HepG2 (cell line): ENCODE data around the gene VPS13D. TPM values are rescaled to one million over a fixed set of nuclear protein-coding genes. Genes with fewer than 3 reads are reported as not detected.

Experiments
- ASH2L ChIP-seq: fragments of 300-600, 200-600 bp; sonication (generic); IDR thresholded peaks from 2 replicates; pipeline ENCODE4 v1.7.0; 2017; ENCODE audit warnings: low read depth, mild to moderate bottlenecking, moderate library complexity, mixed read lengths, low read length; ENCODE audit not compliant: insufficient read length
- FLYWCH1 ChIP-seq: sonication (generic); formaldehyde crosslinking; IDR thresholded peaks from 2 replicates; pipeline ENCODE4 v1.8.1; 2023; ENCODE audit warnings: mild to moderate bottlenecking, missing genetic modification reagents
- GATA4 ChIP-seq: sonication (generic); IDR thresholded peaks from 2 replicates; pipeline ENCODE4 v1.6.1; 2016; ENCODE audit warnings: antibody characterized with exemption, low read depth, borderline replicate concordance
- GATAD2A ChIP-seq: IDR thresholded peaks from 2 replicates; pipeline ENCODE4 v1.6.1; 2016
- KMT2B ChIP-seq: IDR thresholded peaks from 2 replicates; pipeline ENCODE4 v1.6.1; 2016; ENCODE audit warnings: missing genetic modification reagents, missing compliant biosample characterization
- MAFF ChIP-seq: IDR thresholded peaks from 2 replicates; pipeline ENCODE4 v1.6.1; 2011; ENCODE audit warnings: low read depth, low read length, improper control_type of control experiment
- POGZ ChIP-seq: sonication (generic); formaldehyde crosslinking; IDR thresholded peaks from 2 replicates; pipeline ENCODE4 v1.4.0; 2020; ENCODE audit warnings: mild to moderate bottlenecking, missing genetic modification reagents
- RARG ChIP-seq: sonication (generic); formaldehyde crosslinking; IDR thresholded peaks from 2 replicates; pipeline ENCODE4 v1.4.0; 2020; ENCODE audit warnings: low read depth, mild to moderate bottlenecking, missing genetic modification reagents
- SOX13 ChIP-seq, 3 experiments: fragments of 450-650 bp in 1 of 3; sonication (generic) in 1 of 3; formaldehyde crosslinking in 1 of 3; IDR thresholded peaks in 2 of 3; conservative IDR thresholded peaks in 1 of 3; 2 replicates each; pipeline versions ENCODE4 v1.5.0 to v1.6.1; 2016 to 2020; ENCODE audit warnings: antibody characterized with exemption in 1 of 3, mild to moderate bottlenecking in 1 of 3, missing compliant biosample characterization in 1 of 3, missing genetic modification reagents in 1 of 3, moderate library complexity in 1 of 3
- ZNF282 ChIP-seq: fragments of 450-650 bp; IDR thresholded peaks from 2 replicates; pipeline ENCODE4 v1.6.1; 2018; ENCODE audit not compliant: partially characterized antibody
- polyA plus RNA-seq, 8 experiments: library from polyadenylated mRNA; depleted of rRNA in 3 of 8; stranded (reverse) in 7 of 8; unstranded in 1 of 8; fragments of >200 nt; fragmentation: Illumina TruSeq in 4 of 8; extraction: Trizol in 4 of 8; gene quantifications; 2 replicates each; pipeline versions ENCODE4 v1.2.1 to v1.2.3, GENCODE V29; 2011 to 2016; ENCODE audit warnings: low read depth in 4 of 8, missing spikeins in 1 of 8, mixed read lengths in 1 of 8; ENCODE audit not compliant: insufficient read depth in 1 of 8
- total RNA-seq, 5 experiments: library from RNA; depleted of rRNA; stranded (reverse); fragments of >200 nt; fragmentation: Illumina TruSeq; extraction: Trizol; gene quantifications; 2 replicates each; pipeline ENCODE4 v1.2.3, GENCODE V29; 2016; ENCODE audit warnings: low read depth in 1 of 5
- TF ChIP-seq, protein P1 (sequence below): sonication (generic); formaldehyde crosslinking; IDR thresholded peaks from 2 replicates; pipeline ENCODE4 v1.4.0; 2020; ENCODE audit warnings: missing genetic modification reagents
- TF ChIP-seq, protein P2 (sequence below), 2 experiments: IDR thresholded peaks; 2 replicates each; pipeline ENCODE4 v1.6.1; 2011 to 2012; ENCODE audit warnings: low read length in 2 of 2, borderline replicate concordance in 1 of 2, low read depth in 1 of 2, mild to moderate bottlenecking in 1 of 2, moderate library complexity in 1 of 2
- TF ChIP-seq, protein P3 (sequence below): sonication (generic); formaldehyde crosslinking; IDR thresholded peaks from 2 replicates; pipeline ENCODE4 v1.5.0; 2020; ENCODE audit warnings: mild to moderate bottlenecking, missing genetic modification reagents
- TF ChIP-seq, protein P4 (sequence below): sonication (generic); formaldehyde crosslinking; IDR thresholded peaks from 2 replicates; pipeline ENCODE4 v1.4.0; 2020; ENCODE audit warnings: missing genetic modification reagents
- TF ChIP-seq, protein P5 (sequence below): IDR thresholded peaks from 2 replicates; pipeline ENCODE4 v1.6.1; 2016; ENCODE audit warnings: missing compliant biosample characterization, missing genetic modification reagents, borderline replicate concordance
- TF ChIP-seq, protein P6 (sequence below): sonication (generic); formaldehyde crosslinking; IDR thresholded peaks from 2 replicates; pipeline ENCODE4 v1.5.0; 2020; ENCODE audit warnings: missing genetic modification reagents

VPS13D gene
- total and polyA plus RNA-seq, 2 of the 13 experiments (the other 11 are each of a cell fraction or from before 2014, with no cell fraction given): 8.6 to 13.9 TPM

DNA sequence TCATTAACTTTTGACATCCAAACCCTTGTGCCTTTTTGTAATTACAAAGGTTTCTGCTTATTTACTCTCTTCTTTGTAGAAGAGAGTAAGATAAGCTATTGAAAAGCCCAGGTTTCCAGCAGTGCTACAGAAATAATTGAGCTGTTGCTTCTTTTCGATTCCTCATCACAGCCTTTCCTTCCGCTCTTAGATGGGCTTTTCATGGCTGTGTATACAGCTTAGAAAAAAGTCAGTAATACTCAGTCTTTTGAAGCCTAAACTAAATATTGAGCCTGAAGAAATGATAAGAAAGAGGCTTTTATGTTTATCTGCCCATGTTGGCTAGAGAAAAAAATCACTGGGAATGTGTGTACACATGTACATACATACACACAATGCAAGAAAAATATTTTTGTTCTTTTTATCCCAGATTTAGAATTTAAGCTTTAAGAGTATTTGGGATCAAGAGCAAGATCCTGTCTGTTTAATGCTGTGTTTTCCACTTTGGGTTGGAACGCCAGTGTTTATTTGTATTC, 172.4 kb downstream of the VPS13D start (continued):
- TF ChIP-seq POGZ (CRISPR knock-in tag) (peak; percentile 51; the same call in 1 of the 2 replicates), ZNF282 (no peak), KMT2B (CRISPR knock-in tag) (no peak), SOX13 (IDR thresholded peaks at IDR 0.05) (peak; percentile 85), SOX13 (CRISPR knock-in tag; conservative IDR thresholded peaks at IDR 0.05 in 1 of 2, IDR thresholded peaks at IDR 0.05 in 1 of 2) (peak in 1 of 2 experiments; percentile 98; a peak in 2 of 4 replicates), GATAD2A (peak; percentile 91), GATA4 (peak; percentile 99), MAFF (no peak), FLYWCH1 (CRISPR knock-in tag) (no peak), ASH2L (peak; percentile 48), RARG (CRISPR knock-in tag) (no peak)
- TF ChIP-seq, protein P1, sequence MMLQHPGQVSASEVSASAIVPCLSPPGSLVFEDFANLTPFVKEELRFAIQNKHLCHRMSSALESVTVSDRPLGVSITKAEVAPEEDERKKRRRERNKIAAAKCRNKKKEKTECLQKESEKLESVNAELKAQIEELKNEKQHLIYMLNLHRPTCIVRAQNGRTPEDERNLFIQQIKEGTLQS (CRISPR knock-in tag): 0 out of 2 replicates have a peak, but pooled peaks have one; percentile 28
- TF ChIP-seq, protein P2, sequence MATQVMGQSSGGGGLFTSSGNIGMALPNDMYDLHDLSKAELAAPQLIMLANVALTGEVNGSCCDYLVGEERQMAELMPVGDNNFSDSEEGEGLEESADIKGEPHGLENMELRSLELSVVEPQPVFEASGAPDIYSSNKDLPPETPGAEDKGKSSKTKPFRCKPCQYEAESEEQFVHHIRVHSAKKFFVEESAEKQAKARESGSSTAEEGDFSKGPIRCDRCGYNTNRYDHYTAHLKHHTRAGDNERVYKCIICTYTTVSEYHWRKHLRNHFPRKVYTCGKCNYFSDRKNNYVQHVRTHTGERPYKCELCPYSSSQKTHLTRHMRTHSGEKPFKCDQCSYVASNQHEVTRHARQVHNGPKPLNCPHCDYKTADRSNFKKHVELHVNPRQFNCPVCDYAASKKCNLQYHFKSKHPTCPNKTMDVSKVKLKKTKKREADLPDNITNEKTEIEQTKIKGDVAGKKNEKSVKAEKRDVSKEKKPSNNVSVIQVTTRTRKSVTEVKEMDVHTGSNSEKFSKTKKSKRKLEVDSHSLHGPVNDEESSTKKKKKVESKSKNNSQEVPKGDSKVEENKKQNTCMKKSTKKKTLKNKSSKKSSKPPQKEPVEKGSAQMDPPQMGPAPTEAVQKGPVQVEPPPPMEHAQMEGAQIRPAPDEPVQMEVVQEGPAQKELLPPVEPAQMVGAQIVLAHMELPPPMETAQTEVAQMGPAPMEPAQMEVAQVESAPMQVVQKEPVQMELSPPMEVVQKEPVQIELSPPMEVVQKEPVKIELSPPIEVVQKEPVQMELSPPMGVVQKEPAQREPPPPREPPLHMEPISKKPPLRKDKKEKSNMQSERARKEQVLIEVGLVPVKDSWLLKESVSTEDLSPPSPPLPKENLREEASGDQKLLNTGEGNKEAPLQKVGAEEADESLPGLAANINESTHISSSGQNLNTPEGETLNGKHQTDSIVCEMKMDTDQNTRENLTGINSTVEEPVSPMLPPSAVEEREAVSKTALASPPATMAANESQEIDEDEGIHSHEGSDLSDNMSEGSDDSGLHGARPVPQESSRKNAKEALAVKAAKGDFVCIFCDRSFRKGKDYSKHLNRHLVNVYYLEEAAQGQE (IDR thresholded peaks at IDR 0.05; ENCODE audit: borderline replicate concordance in 1 of 2, low read depth in 1 of 2, low read length in 2 of 2): peak in 1 of 2 experiments; percentile 44; a peak in 1 of 4 replicates
- TF ChIP-seq, protein P3, sequence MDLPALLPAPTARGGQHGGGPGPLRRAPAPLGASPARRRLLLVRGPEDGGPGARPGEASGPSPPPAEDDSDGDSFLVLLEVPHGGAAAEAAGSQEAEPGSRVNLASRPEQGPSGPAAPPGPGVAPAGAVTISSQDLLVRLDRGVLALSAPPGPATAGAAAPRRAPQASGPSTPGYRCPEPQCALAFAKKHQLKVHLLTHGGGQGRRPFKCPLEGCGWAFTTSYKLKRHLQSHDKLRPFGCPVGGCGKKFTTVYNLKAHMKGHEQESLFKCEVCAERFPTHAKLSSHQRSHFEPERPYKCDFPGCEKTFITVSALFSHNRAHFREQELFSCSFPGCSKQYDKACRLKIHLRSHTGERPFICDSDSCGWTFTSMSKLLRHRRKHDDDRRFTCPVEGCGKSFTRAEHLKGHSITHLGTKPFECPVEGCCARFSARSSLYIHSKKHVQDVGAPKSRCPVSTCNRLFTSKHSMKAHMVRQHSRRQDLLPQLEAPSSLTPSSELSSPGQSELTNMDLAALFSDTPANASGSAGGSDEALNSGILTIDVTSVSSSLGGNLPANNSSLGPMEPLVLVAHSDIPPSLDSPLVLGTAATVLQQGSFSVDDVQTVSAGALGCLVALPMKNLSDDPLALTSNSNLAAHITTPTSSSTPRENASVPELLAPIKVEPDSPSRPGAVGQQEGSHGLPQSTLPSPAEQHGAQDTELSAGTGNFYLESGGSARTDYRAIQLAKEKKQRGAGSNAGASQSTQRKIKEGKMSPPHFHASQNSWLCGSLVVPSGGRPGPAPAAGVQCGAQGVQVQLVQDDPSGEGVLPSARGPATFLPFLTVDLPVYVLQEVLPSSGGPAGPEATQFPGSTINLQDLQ: no peak
- TF ChIP-seq, protein P4, sequence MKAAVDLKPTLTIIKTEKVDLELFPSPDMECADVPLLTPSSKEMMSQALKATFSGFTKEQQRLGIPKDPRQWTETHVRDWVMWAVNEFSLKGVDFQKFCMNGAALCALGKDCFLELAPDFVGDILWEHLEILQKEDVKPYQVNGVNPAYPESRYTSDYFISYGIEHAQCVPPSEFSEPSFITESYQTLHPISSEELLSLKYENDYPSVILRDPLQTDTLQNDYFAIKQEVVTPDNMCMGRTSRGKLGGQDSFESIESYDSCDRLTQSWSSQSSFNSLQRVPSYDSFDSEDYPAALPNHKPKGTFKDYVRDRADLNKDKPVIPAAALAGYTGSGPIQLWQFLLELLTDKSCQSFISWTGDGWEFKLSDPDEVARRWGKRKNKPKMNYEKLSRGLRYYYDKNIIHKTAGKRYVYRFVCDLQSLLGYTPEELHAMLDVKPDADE (CRISPR knock-in tag): no peak
- TF ChIP-seq, protein P5, sequence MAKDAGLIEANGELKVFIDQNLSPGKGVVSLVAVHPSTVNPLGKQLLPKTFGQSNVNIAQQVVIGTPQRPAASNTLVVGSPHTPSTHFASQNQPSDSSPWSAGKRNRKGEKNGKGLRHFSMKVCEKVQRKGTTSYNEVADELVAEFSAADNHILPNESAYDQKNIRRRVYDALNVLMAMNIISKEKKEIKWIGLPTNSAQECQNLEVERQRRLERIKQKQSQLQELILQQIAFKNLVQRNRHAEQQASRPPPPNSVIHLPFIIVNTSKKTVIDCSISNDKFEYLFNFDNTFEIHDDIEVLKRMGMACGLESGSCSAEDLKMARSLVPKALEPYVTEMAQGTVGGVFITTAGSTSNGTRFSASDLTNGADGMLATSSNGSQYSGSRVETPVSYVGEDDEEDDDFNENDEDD (CRISPR knock-in tag): no peak
- TF ChIP-seq, protein P6, sequence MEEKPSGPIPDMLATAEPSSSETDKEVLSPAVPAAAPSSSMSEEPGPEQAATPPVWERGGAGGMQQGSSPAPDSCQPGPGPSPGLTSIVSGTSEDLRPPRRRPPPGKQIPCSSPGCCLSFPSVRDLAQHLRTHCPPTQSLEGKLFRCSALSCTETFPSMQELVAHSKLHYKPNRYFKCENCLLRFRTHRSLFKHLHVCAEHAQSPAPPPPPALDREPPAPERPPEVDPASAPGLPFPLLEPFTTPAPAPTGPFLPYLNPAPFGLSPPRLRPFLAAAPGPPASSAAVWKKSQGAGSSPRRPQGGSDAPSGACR (CRISPR knock-in tag): no peak; the same call in 1 of the 2 replicates
